Liver (tissue), 3 donors: ENCODE data around the gene ULK3.

Experiments used
- CTCF ChIP-seq: fragments of 150-350 bp; IDR thresholded peaks from 2 replicates; pipeline ENCODE4 v1.5.1; 2017; ENCODE audit warnings: improper control_type of control experiment, low read depth, low read length; ENCODE audit not compliant: missing input control
- GABPA ChIP-seq, 2 donors: IDR thresholded peaks in 1 of 2; conservative IDR thresholded peaks in 1 of 2; 2 replicates each; pipeline ENCODE4 v1.6.1; 2016; ENCODE audit warnings: antibody characterized with exemption in 2 of 2, mild to moderate bottlenecking in 1 of 2, moderate library complexity in 1 of 2
- MAX ChIP-seq: IDR thresholded peaks from 2 replicates; pipeline ENCODE4 v1.6.1; 2016; ENCODE audit warnings: antibody characterized with exemption
- REST ChIP-seq: IDR thresholded peaks from 2 replicates; pipeline ENCODE4 v1.6.1; 2016; ENCODE audit warnings: antibody characterized with exemption, mild to moderate bottlenecking
- RXRA ChIP-seq, 2 donors: IDR thresholded peaks; 2 replicates each; pipeline ENCODE4 v1.6.1; 2017 to 2018; ENCODE audit warnings: antibody characterized with exemption in 2 of 2, mild to moderate bottlenecking in 1 of 2
- SP1 ChIP-seq: IDR thresholded peaks from 2 replicates; pipeline ENCODE4 v1.6.1; 2018; ENCODE audit warnings: antibody characterized with exemption, mild to moderate bottlenecking
- TAF1 ChIP-seq: conservative IDR thresholded peaks from 2 replicates; pipeline ENCODE4 v1.6.1; 2016; ENCODE audit warnings: antibody characterized with exemption, mild to moderate bottlenecking
- donor health status: healthy.
- donor health status: healthy.

- no peak for TF ChIP-seq TAF1
- no peak for TF ChIP-seq CTCF
- TF ChIP-seq REST: no peak
- TF ChIP-seq MAX: no peak
- no peak for TF ChIP-seq SP1
- TF ChIP-seq GABPA (IDR thresholded peaks at IDR 0.05 in 1 of 2, conservative IDR thresholded peaks at IDR 0.05 in 1 of 2): no peak
- no peak for TF ChIP-seq RXRA (IDR thresholded peaks at IDR 0.05)
Observed at GRCh38 chr15:74802290-74802689, 40.7 kb downstream of the ULK3 start.
